ENCODE measurements around the gene ME1. TPM values are rescaled to one million over a fixed set of nuclear protein-coding genes. Genes with fewer than 3 reads are reported as not detected.
"Not testable (repeated sequence)": the region's sequence is repeated elsewhere in the genome, so short reads cannot be mapped to it uniquely, and the experiment has no call there.

Gene ME1
- polyA plus RNA-seq, 3 donors, result 4.1 to 23.3 (median 20.9) TPM

DNA sequence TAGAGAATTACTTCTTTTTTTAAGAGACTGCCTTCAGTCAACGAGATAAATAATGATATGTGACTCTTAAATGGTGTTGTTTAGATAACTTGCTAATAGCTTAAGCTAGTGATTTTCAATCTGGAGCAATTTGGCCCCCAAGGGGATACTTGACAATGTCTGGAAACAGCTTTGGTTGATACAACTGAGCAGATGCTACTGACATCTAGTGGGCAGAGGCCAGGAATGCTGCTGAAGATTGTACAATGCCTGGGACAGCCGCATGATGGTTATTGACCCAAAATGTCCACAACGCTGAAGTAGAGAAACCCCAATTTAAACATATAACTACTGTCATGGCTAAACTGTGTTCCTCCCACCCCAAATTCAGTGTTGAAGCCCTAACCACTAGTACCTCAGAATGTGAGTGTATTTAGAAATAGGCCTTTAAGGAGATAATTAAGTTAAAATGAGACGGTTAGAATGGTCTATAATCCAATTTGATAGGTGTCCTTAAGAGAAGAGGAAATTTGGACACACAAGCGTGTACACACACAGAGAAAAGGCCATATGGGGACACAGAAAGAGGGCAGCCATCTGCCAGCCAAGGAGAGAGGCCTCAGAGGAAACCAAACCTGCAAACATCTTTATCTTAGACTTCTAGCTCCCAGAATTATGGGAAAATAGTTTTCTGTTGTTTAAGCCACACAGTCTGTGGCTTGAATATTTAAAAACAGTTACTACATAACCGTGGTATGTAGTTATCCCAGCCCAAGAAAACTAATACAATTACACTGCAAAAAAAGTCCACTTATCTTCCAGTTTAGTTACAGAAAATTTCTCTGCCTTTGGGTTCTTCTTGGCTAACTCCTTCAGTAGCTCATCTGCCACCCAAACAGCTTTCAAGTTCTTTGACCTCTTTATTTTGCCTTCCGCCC, 215.5 kb downstream of the ME1 start:
- 22 to 33% (median 31%) methylated on average over 7 of the region's 7 CpGs for WGBS, 3 donors
- no peak overlapping the region for H3K27ac ChIP-seq (ENCODE audit: low read depth, low read length)

DNA sequence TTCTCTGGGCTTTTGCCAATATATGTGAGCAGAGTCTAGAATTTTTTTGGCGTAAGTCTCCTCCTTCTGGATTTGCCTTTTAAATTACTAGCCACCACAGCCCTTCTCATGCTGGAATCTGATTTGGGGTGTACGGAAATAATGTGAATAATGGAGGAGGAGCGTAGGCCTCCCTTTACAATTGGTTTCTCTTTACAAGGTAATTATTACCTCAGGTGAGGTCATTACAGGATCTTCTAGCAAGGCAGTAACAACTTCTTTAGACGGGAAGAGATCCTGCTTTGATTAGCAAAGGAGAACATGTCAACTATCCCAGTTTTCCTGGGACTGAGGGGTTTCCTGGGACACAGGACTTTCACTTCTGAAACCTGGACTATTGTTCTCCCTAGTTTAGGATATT, 228.8 kb downstream of the ME1 start:
- 68 to 86% (median 73%) methylated on average over 4 of the region's 4 CpGs for WGBS, 3 donors
- H3K27ac ChIP-seq (ENCODE audit: low read depth, low read length), result no peak overlapping the region

DNA sequence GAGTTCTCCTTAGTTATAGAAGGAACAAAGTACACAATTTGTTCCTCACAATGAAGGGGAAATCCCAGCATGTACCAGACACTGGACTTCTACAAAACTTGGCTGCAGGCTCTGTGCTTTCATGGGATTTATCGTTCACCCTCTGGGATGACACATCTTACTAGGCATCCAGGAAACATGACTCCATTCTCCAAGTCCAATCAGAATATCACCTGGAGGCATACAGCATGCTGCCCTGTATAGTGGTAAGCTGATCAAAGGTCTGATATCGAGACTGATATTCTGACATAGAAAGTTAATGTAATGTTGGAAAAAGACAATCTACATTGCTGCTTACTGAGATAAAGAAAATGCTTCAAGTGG, 231.0 kb downstream of the ME1 start:
- 72 to 83% (median 75%) methylated on average over 2 of the region's 2 CpGs for WGBS, 3 donors
- no peak overlapping the region for H3K27ac ChIP-seq (ENCODE audit: low read depth, low read length)

DNA sequence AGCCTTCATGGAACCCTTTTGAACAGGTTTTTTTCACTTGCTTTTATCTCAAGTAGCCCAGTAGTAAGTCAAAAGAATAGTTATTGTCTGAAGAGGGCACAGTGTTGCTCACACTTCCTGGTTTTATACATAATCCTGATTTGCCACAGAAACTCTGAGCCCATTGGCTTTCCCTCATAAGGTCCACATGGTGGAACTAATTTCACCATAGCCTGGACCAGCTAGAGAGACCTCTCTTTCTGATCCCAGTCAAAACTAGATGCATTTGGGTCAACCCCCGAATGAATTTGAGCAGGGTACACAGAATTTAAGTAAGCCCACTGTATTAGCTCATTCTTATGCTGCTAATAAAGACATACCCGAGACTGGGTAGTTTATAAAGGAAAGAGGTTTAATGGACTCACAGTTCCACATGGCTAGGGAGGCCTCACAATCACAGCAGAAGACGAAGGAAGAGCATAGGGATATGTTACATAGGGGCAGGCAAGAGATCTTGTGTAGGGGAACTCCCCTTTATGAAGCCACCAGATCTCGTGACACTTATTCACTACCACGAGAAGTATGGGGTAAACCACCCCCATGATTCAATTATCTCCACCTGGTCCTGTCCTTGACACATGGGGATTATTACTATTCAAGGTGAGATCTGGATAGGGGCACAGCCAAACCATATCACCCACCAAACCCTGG, 231.5 kb downstream of the ME1 start:
- 84 to 91% (median 86%) methylated on average over 5 of the region's 5 CpGs for WGBS, 3 donors
- no peak overlapping the region for H3K27ac ChIP-seq (ENCODE audit: low read depth, low read length)

DNA sequence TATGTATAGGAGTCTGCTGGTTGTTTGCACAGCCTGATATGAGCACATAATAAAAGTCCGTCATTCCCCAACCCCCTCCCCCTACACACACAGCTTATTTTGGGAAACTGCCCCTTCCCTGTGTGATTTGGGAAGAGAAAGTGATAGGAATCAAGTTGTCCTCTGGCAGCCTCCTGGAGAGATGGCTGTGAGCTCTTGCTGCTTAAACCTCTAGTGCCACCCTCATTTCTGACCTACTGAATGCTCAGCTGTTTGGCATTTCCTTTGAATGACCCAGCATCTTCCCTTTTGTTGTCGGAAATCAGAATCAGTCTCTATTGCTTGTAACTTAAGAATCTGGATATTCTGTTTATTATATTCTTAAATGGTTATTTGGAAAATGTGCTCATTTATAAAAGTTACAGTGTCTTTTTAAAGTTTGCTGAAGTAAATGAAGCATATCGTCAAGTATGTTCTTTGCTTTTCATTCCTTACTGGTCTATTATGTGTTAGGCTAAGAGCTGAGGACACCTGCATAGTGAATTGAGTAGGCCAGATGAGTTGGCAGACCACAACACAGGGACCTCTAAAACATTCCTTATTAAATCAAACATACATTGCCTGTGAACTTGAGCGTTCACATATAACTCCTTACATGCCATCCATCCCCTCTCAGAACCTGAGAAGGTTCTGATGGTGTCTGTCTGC, 232.2 kb downstream of the ME1 start:
- no peak overlapping the region for H3K27ac ChIP-seq (ENCODE audit: low read depth, low read length)
- 89 to 96% (median 94%) methylated on average over 4 of the region's 4 CpGs for WGBS, 3 donors

DNA sequence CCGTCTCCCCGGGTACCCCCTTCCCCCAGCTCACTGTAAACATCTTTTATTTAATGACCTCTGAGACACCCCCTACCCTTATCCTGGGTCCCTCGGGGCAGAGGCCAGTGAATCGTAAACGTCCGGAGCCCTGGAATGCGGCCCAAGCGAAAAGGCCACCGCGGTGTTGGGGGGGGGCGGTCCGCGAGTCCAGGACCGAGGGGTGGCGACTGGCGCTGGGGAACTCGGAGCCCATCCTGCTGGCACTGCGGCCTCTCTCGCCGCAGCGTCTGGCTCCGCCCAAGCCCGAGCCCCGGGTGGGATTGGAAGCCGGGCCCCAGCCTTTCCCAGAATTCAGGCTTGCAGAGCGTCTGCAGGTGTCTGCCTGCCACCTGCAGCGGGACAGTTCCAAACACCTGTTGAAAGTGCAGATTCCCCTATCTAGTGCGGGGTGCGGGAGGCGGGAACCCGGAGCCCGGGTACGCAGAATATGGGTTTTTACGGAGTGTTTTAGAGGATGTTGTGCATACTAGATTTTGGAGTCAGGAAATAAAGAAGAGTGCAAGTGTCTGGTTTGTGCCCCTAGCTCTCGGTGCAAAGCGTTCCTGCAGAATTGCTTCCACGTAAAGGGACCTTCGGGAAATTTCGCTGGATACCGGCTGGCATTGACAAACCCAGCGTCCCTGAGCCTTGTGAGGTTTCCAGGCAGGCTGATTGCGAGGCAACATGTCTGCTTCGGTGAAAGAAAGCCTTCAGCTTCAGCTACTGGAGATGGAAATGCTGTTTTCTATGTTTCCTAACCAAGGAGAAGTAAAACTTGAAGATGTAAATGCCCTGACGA, 236.9 kb downstream of the ME1 start:
- WGBS, 3 donors, result 2 to 5% (median 4%) methylated on average over 44 of the region's 44 CpGs
- no peak overlapping the region for H3K27ac ChIP-seq (ENCODE audit: low read depth, low read length)

DNA sequence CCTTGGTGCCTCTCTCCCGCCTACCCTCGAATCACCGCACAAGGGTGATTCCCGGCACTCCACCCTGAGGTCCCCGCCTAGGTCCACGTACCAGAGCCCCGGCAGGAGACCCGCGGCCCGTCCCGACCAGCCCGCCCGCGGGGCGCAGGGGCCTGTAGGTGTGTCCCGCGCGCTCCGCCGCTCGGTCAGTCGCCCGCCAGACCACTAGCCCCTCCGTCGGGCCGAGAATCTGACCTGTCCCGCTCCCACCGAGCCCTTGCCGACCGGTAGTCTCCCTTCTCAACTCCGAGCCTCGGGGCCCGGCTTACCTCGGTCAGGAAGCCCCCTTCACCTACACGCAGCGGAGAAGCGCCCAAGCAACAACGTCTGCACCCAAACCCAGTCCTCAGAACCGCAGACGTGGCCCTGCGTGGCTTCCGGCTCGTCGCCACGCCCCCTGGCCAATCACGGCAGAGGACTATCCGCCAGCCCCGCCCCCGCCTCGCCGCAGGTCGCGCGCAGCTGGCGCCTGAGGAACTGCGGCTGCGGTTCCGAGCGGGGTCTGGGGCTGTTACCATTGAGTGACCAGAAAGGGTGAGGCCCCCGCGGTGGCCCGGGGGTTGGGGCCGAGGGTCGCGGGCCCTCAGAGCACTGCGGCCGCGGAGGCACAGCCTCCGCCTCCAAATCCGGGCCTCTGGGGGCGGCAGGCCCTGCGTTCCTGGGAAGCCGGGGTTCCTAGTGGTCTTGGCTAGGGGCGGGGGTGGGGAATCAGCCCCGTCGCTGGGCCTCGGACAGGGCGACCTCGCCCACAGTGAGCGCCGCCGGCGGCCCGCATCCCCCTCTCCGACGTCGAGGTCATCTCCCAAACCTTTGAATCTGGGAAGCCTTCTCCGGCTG, 237.7 kb downstream of the ME1 start, which contains the start of the genes PGM3 and RWDD2A:
Gene PGM3 (minus strand): TSS at position 395 of the 876 bp plus-strand sequence. CDS start 2,253 bp downstream, outside the sequence.
Gene RWDD2A (plus strand): TSS at position 487 of the 876 bp plus-strand sequence. CDS start 1,095 bp downstream, outside the sequence.
- peak within 1 kb of the TSS; percentile 28 for H3K27ac ChIP-seq (ENCODE audit: low read depth, low read length)
- 0 to 1% (median 0%) methylated on average over 74 to 88 of the region's 88 CpGs for WGBS, 3 donors

DNA sequence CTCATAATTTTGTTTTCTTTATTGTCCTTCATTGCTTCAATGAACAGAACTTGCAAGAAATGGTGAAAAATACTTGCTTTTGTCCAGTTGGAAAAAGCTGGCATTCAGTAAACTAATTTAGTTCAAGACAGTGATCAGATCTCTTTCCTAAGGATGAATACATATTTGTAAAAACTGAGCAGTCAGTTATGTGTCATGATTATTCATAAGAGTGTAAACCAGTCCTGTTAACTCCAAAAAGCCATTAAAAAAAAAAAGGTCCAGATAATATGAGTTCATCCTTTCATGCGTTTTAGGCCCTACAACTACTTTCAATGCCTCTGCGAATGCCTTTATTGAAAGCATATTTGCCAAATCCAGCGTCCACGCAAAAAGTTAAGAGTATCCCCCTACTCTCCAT, 238.4 kb downstream of the ME1 start:
- H3K27ac ChIP-seq (ENCODE audit: low read depth, low read length), result no peak overlapping the region
- 0 to 1% (median 0%) methylated on average over 4 of the region's 4 CpGs for WGBS, 3 donors

DNA sequence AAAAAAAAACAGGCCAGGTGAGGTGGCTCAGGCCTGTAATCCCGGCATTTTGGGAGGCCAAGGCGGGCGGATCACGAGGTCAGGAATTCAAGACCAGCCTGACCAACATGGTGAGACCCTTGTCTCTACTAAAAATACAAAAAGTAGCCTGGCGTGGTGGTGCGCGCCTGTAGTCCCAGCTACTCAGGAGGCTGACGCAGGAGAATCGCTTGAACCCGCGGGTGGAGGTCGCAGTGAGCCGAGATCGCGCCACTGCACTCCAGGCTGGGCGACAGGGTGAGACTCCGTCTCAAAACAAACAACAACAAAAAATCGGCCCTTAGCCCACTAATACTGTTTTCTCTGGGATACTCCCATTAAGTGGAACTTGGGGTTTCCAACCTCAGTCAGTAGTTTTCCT, 238.9 kb downstream of the ME1 start:
- not testable (repeated sequence) for H3K27ac ChIP-seq (ENCODE audit: low read depth, low read length)
- WGBS, 3 donors, result 47 to 93% (median 87%) methylated on average over 18 of the region's 18 CpGs

DNA sequence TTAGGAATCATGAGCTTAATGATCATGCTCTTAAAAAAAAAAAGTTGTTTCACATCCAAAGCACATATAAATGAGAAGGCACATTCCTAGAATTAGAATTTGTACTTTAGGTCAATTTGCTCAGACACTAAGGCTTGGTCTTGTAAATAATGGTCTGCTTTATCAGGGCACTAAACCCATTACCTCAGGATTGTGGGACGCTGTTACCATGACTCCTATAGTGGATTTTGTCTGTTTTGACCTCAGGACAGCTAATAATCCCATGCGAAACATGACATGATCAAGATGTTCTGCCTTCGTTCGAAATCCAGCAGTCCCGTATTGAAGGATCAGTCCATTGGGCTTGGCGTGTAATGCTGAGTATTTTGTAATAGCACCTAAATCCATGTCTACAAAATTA, 240.2 kb downstream of the ME1 start:
- 78 to 93% (median 90%) methylated on average over 6 of the region's 6 CpGs for WGBS, 3 donors
- H3K27ac ChIP-seq (ENCODE audit: low read depth, low read length), result no peak overlapping the region

DNA sequence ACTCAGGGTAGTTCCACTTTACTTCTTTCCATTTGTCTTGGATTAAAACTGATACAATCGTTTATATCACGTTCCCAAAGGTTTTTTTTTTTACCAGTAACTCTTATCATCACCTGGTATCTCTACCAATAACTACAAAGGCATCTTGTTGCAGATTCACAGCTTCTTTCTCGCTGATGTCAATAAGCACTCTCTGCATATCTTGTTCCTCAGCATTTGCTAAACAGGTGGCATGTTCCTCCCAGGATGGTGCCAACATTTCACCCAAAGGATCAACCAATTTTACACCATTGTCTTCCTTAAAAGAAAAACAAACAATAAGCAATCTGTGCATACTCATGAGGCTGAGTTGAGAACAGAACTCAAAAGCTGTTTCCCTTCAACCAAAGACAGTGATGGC, 242.3 kb downstream of the ME1 start:
- no peak overlapping the region for H3K27ac ChIP-seq (ENCODE audit: low read depth, low read length)
- 43 to 87% (median 79%) methylated on average over 3 of the region's 3 CpGs for WGBS, 3 donors

DNA sequence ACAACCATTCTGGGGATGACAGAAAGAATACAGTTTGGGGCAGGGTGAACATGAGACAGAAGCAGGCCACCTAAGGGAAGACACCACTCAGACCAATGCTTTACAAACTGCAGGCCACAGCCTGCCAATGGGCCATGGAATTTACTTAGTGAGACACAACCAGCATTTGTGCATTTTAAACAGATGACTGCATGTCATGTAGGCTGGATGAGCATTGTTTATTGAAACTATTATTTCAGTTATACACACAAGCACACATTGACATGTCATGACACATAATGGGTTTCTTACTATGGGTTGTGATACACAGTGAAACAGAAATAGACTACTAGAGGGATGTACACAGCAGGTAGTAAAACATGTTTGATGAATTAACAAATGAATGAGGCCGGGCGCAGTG, 245.8 kb downstream of the ME1 start:
- no peak overlapping the region for H3K27ac ChIP-seq (ENCODE audit: low read depth, low read length)
- 90 to 96% (median 91%) methylated on average over 2 of the region's 2 CpGs for WGBS, 3 donors

DNA sequence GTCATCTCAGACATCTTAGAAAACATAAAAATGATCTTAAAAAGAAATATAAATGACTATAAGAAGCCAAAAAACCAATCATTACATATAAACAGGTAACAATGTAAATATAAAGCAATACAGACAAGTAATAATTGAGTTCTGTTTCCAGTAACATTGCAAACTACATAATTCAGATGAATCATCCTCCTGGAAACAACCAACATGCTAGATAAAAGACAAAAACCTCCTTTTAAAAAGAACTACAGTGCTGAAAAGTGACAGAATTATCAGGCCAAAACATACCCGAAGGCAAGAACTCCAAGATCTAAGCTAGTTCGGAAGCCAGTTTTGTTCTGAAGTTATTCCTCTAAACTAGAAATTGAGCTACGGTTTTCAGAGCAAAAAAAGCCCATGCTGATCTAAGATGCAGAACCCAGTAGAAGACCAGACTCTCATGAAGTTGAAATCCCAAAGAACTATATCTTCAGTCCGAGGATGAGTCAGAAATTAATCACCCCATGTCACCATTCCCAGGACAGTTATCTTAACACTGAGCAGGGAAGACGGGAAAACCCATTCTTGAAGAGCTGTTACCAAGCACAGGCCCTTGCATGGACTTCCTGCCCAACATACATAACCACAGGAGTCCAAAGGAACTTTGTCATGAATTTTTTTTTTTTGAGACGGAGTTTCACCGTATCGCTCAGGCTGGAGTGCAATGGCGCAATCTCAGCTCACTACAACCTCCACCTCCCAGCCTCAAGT, 247.6 kb downstream of the ME1 start:
- WGBS, 3 donors, result 57 to 59% (median 57%) methylated on average over 9 of the region's 9 CpGs
- no peak overlapping the region for H3K27ac ChIP-seq (ENCODE audit: low read depth, low read length)

DNA sequence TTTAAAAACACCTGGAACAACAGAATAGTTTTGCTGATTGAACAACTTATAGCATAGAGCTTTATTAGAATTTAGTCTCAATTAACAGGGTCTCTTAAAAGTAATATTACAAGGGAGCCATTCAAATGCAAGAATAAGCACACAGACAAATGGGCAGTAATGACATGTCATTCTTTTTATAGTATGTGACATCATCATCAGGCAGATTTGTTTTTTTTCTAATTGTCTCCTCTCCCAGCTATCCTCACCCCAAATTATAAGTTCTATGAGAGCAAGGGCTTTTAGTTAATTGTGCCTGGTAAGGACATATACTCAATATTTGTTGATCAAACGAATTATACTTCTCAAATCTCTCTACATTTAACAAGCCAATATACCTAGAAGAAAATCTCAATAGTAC, 248.7 kb downstream of the ME1 start:
- no peak overlapping the region for H3K27ac ChIP-seq (ENCODE audit: low read depth, low read length)
- WGBS, 3 donors, result 61 to 84% (median 80%) methylated on average over 1 of the region's 1 CpG

DNA sequence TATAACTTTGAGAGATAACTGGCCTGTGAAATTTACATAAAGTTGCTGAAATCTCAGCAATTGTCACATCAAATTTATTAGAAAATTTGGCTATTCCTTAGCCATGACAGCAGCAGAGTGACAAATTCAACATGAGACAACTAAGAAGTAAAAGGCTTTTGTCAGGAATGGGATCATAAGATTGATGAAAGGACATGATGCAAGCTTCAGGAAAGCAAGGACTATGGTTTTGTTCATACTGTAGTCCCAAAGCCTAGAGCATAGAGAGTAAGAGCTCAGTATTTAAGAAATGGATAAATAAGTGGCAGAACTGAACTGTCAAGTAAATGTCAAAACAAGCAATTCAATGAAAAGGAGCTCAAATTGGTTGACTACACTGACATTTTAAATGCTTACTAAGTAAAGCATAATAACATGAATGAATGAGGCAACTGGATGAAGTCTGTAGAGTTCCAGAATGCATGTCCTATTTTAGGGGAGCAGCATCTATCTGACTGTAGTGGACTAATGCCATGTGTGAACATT, 250.4 kb downstream of the ME1 start:
- H3K27ac ChIP-seq (ENCODE audit: low read depth, low read length), result no peak overlapping the region

DNA sequence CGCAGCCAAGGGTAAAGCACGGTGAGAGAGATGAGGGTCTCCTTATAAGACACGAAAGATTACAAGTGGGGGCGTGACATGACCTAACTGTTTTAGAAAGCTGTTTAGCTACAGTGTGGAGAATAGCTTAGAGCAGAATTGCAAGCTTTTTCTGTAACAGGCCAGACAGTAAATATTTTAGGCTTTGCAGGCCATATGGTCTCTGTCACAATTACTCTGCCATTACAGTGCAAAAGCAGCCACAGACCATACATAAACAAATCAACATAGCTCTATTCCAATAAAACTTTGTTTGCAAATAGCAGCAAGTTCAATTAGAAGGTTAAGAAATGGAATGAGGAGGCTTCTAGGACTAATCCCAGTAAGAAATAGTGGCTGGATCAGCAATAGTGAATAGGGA, 254.6 kb downstream of the ME1 start:
- H3K27ac ChIP-seq (ENCODE audit: low read depth, low read length), result no peak overlapping the region
- 83 to 91% (median 87%) methylated on average over 4 of the region's 4 CpGs for WGBS, 3 donors

DNA sequence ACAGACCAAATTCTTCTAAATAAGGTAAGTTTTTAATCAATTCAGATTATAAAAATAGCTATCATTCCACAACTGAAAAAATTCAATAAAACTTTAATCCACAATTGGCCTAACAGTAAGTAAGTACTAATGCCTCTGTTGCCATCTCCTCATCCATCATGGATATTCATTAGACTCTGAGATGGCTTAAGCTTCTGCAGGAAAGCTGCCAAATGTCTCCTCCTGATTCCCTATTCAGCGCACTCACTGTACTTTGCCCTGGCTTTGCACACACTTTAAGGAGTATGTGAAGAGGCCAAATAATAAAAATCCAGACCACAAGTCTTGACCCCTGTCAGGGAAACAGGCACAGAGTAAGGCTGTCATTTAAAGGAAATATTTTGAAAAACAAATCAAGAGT, 261.3 kb downstream of the ME1 start:
- no peak overlapping the region for H3K27ac ChIP-seq (ENCODE audit: low read depth, low read length)
- 65 to 85% (median 71%) methylated on average over 1 of the region's 1 CpG for WGBS, 3 donors

Measured in adipose tissue (tissue), 3 donors.